ENCODE data around the gene EIF2S1.

Gene EIF2S1

GRCh38 chr14:67385120-67385519 is 25.0 kb downstream of the EIF2S1 start:
- ChIA-PET POLR2A (no interaction called here), CTCF (interaction anchor here (1.3 to 5.9 kb wide), 3 partner anchors 25 to 141 kb away, joined by 3 to 58 read pairs (median 5); partner anchors contain the start of genes ATP6V1D and EIF2S1)
- no peak for TF ChIP-seq CTCF (IDR thresholded peaks at IDR 0.05; ENCODE audit: insufficient read depth, low read length, missing control alignments)
- H3K4me3 ChIP-seq (ENCODE audit: low read depth, low read length) = no peak overlapping the region
- DNase-seq (ENCODE audit: low read depth, low spot score) = no peak

- H3K4me3 ChIP-seq (ENCODE audit: low read depth, low read length) = no peak overlapping the region
- ChIA-PET CTCF (interaction anchor here (0.9 to 5.9 kb wide), 4 partner anchors 26 to 319 kb away, joined by 3 to 58 read pairs (median 4); partner anchors contain the start of genes ATP6V1D and EIF2S1), POLR2A (interaction anchor here (1.0 kb wide), 1 partner anchor 288 kb away, joined by 4 read pairs; the partner anchor contains the start of gene VTI1B)
- DNase-seq (ENCODE audit: low read depth, low spot score) = no peak
- no peak for TF ChIP-seq CTCF (IDR thresholded peaks at IDR 0.05; ENCODE audit: insufficient read depth, low read length, missing control alignments)
Measured at GRCh38 chr14:67385618-67386017, 25.5 kb downstream of the EIF2S1 start.

GRCh38 chr14:67387195-67387594 is 27.1 kb downstream of the EIF2S1 start:
- H3K4me3 ChIP-seq (ENCODE audit: low read depth, low read length) = no peak overlapping the region
- no peak for DNase-seq (ENCODE audit: low read depth, low spot score)
- CTCF ChIA-PET = interaction anchor here (1.2 to 5.9 kb wide), 2 partner anchors 15 to 27 kb away, joined by 4 to 58 read pairs; partner anchors contain the start of genes ATP6V1D and EIF2S1
- POLR2A ChIA-PET = no interaction called here
- TF ChIP-seq CTCF (IDR thresholded peaks at IDR 0.05; ENCODE audit: insufficient read depth, low read length, missing control alignments) = no peak

- DNase-seq (ENCODE audit: low read depth, low spot score) = no peak
- POLR2A ChIA-PET = no interaction called here
- CTCF ChIA-PET = interaction anchor here (1.0 kb wide), 1 partner anchor 23 kb away, joined by 3 read pairs; the partner anchor contains the start of gene PLEK2
- TF ChIP-seq CTCF (IDR thresholded peaks at IDR 0.05; ENCODE audit: insufficient read depth, low read length, missing control alignments) = no peak
- no peak overlapping the region for H3K4me3 ChIP-seq (ENCODE audit: low read depth, low read length)
Measured at GRCh38 chr14:67389275-67389674, 29.1 kb downstream of the EIF2S1 start.

GRCh38 chr14:67389811-67390534 is 29.8 kb downstream of the EIF2S1 start:
- CTCF ChIA-PET = interaction anchor here (1.0 to 1.2 kb wide), 2 partner anchors 22 to 182 kb away, joined by 3 read pairs; partner anchors contain the start of gene PLEK2
- POLR2A ChIA-PET = no interaction called here
- H3K4me3 ChIP-seq (ENCODE audit: low read depth, low read length) = no peak overlapping the region
- no peak for DNase-seq (ENCODE audit: low read depth, low spot score)
- no peak for TF ChIP-seq CTCF (IDR thresholded peaks at IDR 0.05; ENCODE audit: insufficient read depth, low read length, missing control alignments)

- TF ChIP-seq CTCF (IDR thresholded peaks at IDR 0.05; ENCODE audit: insufficient read depth, low read length, missing control alignments) = no peak
- ChIA-PET CTCF (no interaction called here), POLR2A (no interaction called here)
- DNase-seq (ENCODE audit: low read depth, low spot score) = no peak
- no peak overlapping the region for H3K4me3 ChIP-seq (ENCODE audit: low read depth, low read length)
Measured at GRCh38 chr14:67391268-67391667, 31.1 kb downstream of the EIF2S1 start.

All from AG04449 (cell line).